Small intestine (tissue), 7 donors: ENCODE measurements around the gene ATP1A1. TPM values are rescaled to one million over a fixed set of nuclear protein-coding genes. Genes with fewer than 3 reads are reported as not detected.

ENCODE experiments used
- DNase-seq, 2 donors: peaks; one replicate each; pipeline versions ENCODE4 v3.0.0 to v3.0.0-alpha.2; 2013
- FAIRE-seq: peaks from 2 replicates; lab custom pipeline; 2012; peaks lifted over from hg19 to GRCh38; lab: Jason Lieb, UNC
- H3K27ac ChIP-seq, 3 donors: one replicate each; pipeline ENCODE4 v1.5.1; 2013; ENCODE audit warnings: low read length in 2 of 3, mild to moderate bottlenecking in 2 of 3, control low read depth in 1 of 3, inconsistent platforms in 1 of 3, low read depth in 1 of 3, moderate library complexity in 1 of 3
- H3K27me3 ChIP-seq, 3 donors: one replicate each; pipeline ENCODE4 v1.6.1; 2013; ENCODE audit warnings: low read length in 3 of 3, inconsistent platforms in 1 of 3; ENCODE audit not compliant: control insufficient read depth in 3 of 3, insufficient read depth in 3 of 3
- H3K36me3 ChIP-seq, 3 donors: one replicate each; pipeline ENCODE4 v1.6.1; 2013; ENCODE audit warnings: low read length in 3 of 3, inconsistent platforms in 1 of 3, low read depth in 1 of 3, mild to moderate bottlenecking in 1 of 3, moderate library complexity in 1 of 3; ENCODE audit not compliant: control insufficient read depth in 3 of 3, insufficient read depth in 2 of 3
- H3K4me1 ChIP-seq, 3 donors: one replicate each; pipeline ENCODE4 v1.6.1; 2013; ENCODE audit warnings: low read length in 2 of 3, inconsistent platforms in 1 of 3, low read depth in 1 of 3, mild to moderate bottlenecking in 1 of 3, moderate library complexity in 1 of 3; ENCODE audit not compliant: control insufficient read depth in 3 of 3, insufficient read depth in 2 of 3
- H3K4me3 ChIP-seq, 3 donors: one replicate each; pipeline ENCODE4 v1.5.1; 2013; ENCODE audit warnings: low read length in 3 of 3, control low read depth in 1 of 3, inconsistent platforms in 1 of 3, low read depth in 1 of 3, mild to moderate bottlenecking in 1 of 3, moderate library complexity in 1 of 3
- H3K9me3 ChIP-seq, 2 donors: one replicate each; pipeline ENCODE4 v1.6.1; 2013; ENCODE audit warnings: low read depth in 1 of 2, low read length in 1 of 2; ENCODE audit not compliant: control insufficient read depth in 2 of 2, insufficient read depth in 1 of 2
- WGBS, 3 donors: extraction: QIAGEN DNeasy Blood & Tissue Kit; methylation state at CpG; one replicate each; pipeline ENCODE4 v1.1.7; 2013; 5-methylcytosine and 5-hydroxymethylcytosine counted together
- polyA plus RNA-seq, 4 donors: library from polyadenylated mRNA; stranded (reverse) in 3 of 4; unstranded in 1 of 4; fragments of 200-250 nt in 3 of 4; fragments of 120-200 nt in 1 of 4; gene quantifications; one replicate each; pipeline versions ENCODE4 v1.2.1 to v1.2.3, GENCODE V29; 2013
- donor health status: healthy with polysubstance abuse.
- donor health status: control.
- donor health status: control.
- donor health status: Bipolar disorder and iron deficiency.
- donor health status: healthy.

Gene ATP1A1
- polyA plus RNA-seq, 4 donors = 921 to 1,048 (median 1,035) TPM

GRCh38 chr1:116380499-116381242 lies 7.6 kb downstream of the ATP1A1 start:
- peak overlapping the region in 2 of 3 donors; percentile 43 to 47 for H3K27ac ChIP-seq
- DNase-seq (peak in 1 of 2 donors; percentile 74), FAIRE-seq (no peak)
- WGBS, 3 donors = 39 to 51% (median 49%) methylated on average over 7 of the region's 7 CpGs
- no peaks in the 10 kb centered on the region for H3K9me3 ChIP-seq
- H3K27me3 ChIP-seq = no peaks in the 10 kb centered on the region
- peak overlapping the region in 1 of 3 donors; percentile 32 for H3K4me3 ChIP-seq
- H3K4me1 ChIP-seq = peaks cover 14 to 66% (median 44%) of the 10 kb centered on the region in 3 donors
- H3K36me3 ChIP-seq = peaks cover 3 to 15% (median 6%) of the 10 kb centered on the region in 3 donors

GRCh38 chr1:116382321-116382720 lies 9.3 kb downstream of the ATP1A1 start:
- FAIRE-seq = no peak
- no peaks in the 10 kb centered on the region for H3K27me3 ChIP-seq
- H3K4me1 ChIP-seq = peaks cover 14 to 59% (median 35%) of the 10 kb centered on the region in 3 donors
- WGBS, 3 donors = 16 to 47% (median 24%) methylated on average over 2 of the region's 2 CpGs
- H3K27ac ChIP-seq = no peak overlapping the region
- peak in 1 of 2 donors; percentile 27 for DNase-seq
- H3K9me3 ChIP-seq = no peaks in the 10 kb centered on the region
- peaks cover 9 to 23% (median 13%) of the 10 kb centered on the region in 3 donors for H3K36me3 ChIP-seq
- H3K4me3 ChIP-seq = no peak overlapping the region

GRCh38 chr1:116382857-116383483 lies 9.9 kb downstream of the ATP1A1 start:
- Histone ChIP-seq H3K27ac (no peak overlapping the region), H3K36me3 (peaks cover 13 to 25% (median 14%) of the 10 kb centered on the region in 3 donors), H3K4me1 (peaks cover 17 to 59% (median 33%) of the 10 kb centered on the region in 3 donors), H3K4me3 (no peak overlapping the region), H3K27me3 (no peaks in the 10 kb centered on the region), H3K9me3 (no peaks in the 10 kb centered on the region)
- no peak for DNase-seq
- 66 to 83% (median 68%) methylated on average over 4 of the region's 4 CpGs for WGBS, 3 donors
- FAIRE-seq = no peak

- peaks cover 26 to 36% (median 30%) of the 10 kb centered on the region in 3 donors for H3K36me3 ChIP-seq
These were observed 13.0 kb downstream of the ATP1A1 start for GRCh38 chr1:116386042-116386441.

DNA sequence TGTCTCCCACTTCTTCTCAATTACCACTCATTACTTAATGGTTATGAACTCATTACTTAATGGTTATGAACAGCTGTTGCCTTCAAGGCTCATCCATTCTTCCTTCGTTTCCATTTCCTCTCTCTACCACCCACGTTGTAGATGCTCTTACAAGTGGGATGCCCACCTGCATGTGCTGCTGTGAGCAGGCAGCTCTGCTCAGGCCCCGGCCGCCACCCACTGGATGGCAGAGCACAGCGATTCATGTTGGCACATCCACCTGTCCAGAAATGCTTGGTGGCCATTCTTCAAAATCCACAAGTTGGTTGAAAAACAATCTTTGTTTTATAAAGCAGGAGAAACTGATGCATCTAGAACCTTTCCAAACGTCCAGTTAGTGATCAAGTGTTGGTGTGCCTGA lies 14.5 kb downstream of the ATP1A1 start:
- peaks cover 33 to 38% (median 34%) of the 10 kb centered on the region in 3 donors for H3K36me3 ChIP-seq
- DNase-seq (no peak), FAIRE-seq (no peak)
- H3K4me3 ChIP-seq = no peak overlapping the region
- no peaks in the 10 kb centered on the region for H3K9me3 ChIP-seq
- peaks cover 11 to 42% (median 14%) of the 10 kb centered on the region in 3 donors for H3K4me1 ChIP-seq
- 64 to 82% (median 78%) methylated on average over 6 of the region's 6 CpGs for WGBS, 3 donors
- peak overlapping the region in 1 of 3 donors; percentile 6 for H3K27ac ChIP-seq
- no peaks in the 10 kb centered on the region for H3K27me3 ChIP-seq

More at GRCh38 chr1:116386042-116386441, 13.0 kb downstream of the ATP1A1 start:
- H3K4me3 ChIP-seq = no peak overlapping the region
- DNase-seq = no peak
- peaks cover 7 to 37% (median 18%) of the 10 kb centered on the region in 3 donors for H3K4me1 ChIP-seq
- FAIRE-seq = no peak
- H3K27me3 ChIP-seq = no peaks in the 10 kb centered on the region
- H3K9me3 ChIP-seq = no peaks in the 10 kb centered on the region
- H3K27ac ChIP-seq = no peak overlapping the region
- WGBS, 3 donors = 39 to 77% (median 66%) methylated on average over 4 of the region's 4 CpGs

DNA sequence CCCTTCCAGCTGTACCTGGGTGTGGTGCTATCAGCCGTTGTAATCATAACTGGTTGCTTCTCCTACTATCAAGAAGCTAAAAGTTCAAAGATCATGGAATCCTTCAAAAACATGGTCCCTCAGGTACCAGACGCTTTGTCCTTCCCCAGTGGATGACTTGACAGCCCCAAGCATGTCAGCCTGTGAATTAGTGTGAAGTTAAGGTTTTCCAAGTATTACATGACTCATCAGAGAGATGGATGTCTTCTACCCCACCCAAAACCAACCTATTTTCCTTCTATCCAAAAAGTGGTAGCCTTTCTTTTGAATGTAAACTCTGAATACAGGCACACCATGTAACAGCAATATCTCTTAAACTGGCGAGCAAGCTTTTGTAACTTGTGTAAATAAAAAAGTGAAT lies 15.1 kb downstream of the ATP1A1 start:
- Histone ChIP-seq H3K4me3 (no peak overlapping the region), H3K4me1 (peaks cover 9 to 38% (median 14%) of the 10 kb centered on the region in 3 donors), H3K27me3 (no peaks in the 10 kb centered on the region), H3K9me3 (no peaks in the 10 kb centered on the region), H3K27ac (no peak overlapping the region), H3K36me3 (peaks cover 37 to 41% (median 39%) of the 10 kb centered on the region in 3 donors)
- DNase-seq (no peak), FAIRE-seq (no peak)
- 42 to 72% (median 53%) methylated on average over 3 of the region's 3 CpGs for WGBS, 3 donors

DNA sequence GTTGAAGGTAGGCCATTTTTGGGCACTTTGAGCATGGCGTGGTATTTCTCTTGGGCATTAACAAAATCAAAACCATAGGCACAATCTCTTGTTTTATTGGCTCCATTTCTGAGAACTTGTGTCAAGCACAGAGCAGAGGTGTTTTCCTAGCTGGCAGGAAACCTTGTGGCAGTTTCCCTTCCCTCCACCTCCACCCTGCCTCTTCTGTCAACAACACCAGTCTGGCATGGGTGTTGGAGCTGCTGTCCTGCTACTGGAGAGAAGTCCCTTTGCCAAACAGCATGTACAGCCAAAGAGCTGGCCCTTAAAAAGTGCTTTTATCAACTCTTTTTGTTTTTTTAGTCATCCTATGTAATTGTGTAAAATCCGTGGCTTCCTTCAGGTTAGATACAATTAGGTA lies 16.0 kb downstream of the ATP1A1 start:
- 67 to 78% (median 69%) methylated on average over 2 of the region's 2 CpGs for WGBS, 3 donors
- no peak for FAIRE-seq

GRCh38 chr1:116389686-116390085 lies 16.6 kb downstream of the ATP1A1 start:
- WGBS, 3 donors = 83 to 86% (median 84%) methylated on average over 6 of the region's 6 CpGs
- Histone ChIP-seq H3K4me1 (peaks cover 5 to 46% (median 15%) of the 10 kb centered on the region in 3 donors), H3K27ac (peak overlapping the region in 1 of 3 donors; percentile 1), H3K4me3 (no peak overlapping the region), H3K36me3 (peaks cover 44 to 46% (median 46%) of the 10 kb centered on the region in 3 donors), H3K9me3 (no peaks in the 10 kb centered on the region), H3K27me3 (no peaks in the 10 kb centered on the region)
- FAIRE-seq (no peak), DNase-seq (no peak)

More for the DNA sequence above, 16.0 kb downstream of the ATP1A1 start:
- Histone ChIP-seq H3K36me3 (peaks cover 41 to 46% (median 45%) of the 10 kb centered on the region in 3 donors), H3K27me3 (no peaks in the 10 kb centered on the region), H3K4me1 (peaks cover 5 to 40% (median 15%) of the 10 kb centered on the region in 3 donors), H3K27ac (peak overlapping the region in 1 of 3 donors; percentile 21), H3K9me3 (no peaks in the 10 kb centered on the region), H3K4me3 (no peak overlapping the region)
- DNase-seq = no peak
